22Rv1 (cell line): ENCODE measurements around the gene INTS12.

Experiments
- CTCF ChIP-seq: fragments of 450-650 bp; IDR thresholded peaks from 2 replicates; pipeline ENCODE4 v1.5.1; 2017; ENCODE audit warnings: mild to moderate bottlenecking
- ZFX ChIP-seq: fragments of 450-650 bp; IDR thresholded peaks from 2 replicates; pipeline ENCODE4 v1.6.1; 2017; ENCODE audit warnings: antibody characterized with exemption, borderline replicate concordance

GRCh38 chr4:105650190-105650589 is 58.3 kb downstream of the INTS12 start:
- no peak for TF ChIP-seq CTCF
- no peak for TF ChIP-seq ZFX
